Adrenal gland (tissue), 12 donors: ENCODE data around the gene ADGRL1. TPM values are rescaled to one million over a fixed set of nuclear protein-coding genes. Genes with fewer than 3 reads are reported as not detected.
A peak's percentile ranks its signal among the peaks of the same experiment; 100 is the strongest.

Experiments used
- DNase-seq, 7 donors: peaks; one replicate each; pipeline ENCODE4 v3.0.0-alpha.2; 2019 to 2020
- H3K27ac ChIP-seq, 5 donors: fragments of 200-600 bp; sonication (generic) in 4 of 5; 1 replicate in 3 of 5; 2 replicates in 2 of 5; pipeline versions ENCODE4 v1.5.1 to v1.8.0; 2016 to 2020; ENCODE audit warnings: mild to moderate bottlenecking in 1 of 5
- H3K27me3 ChIP-seq: fragments of 200-600 bp; 2 replicates; pipeline ENCODE4 v1.8.0; 2021
- H3K36me3 ChIP-seq, 2 donors: fragments of 200-600 bp; replicated peaks in 1 of 2; 1 replicate in 1 of 2; 2 replicates in 1 of 2; pipeline versions ENCODE4 v1.5.1 to v1.8.0; 2018 to 2022
- H3K4me1 ChIP-seq, 2 donors: fragments of 200-600 bp; replicated peaks in 1 of 2; 1 replicate in 1 of 2; 2 replicates in 1 of 2; pipeline versions ENCODE4 v1.5.1 to v1.8.0; 2018 to 2021
- H3K4me3 ChIP-seq, 4 donors: fragments of 200-600 bp; sonication (generic) in 3 of 4; one replicate each; pipeline ENCODE4 v1.5.1; 2016 to 2018
- H3K9me3 ChIP-seq, 3 donors: fragments of 200-600 bp; sonication (generic) in 1 of 3; replicated peaks in 1 of 3; 1 replicate in 2 of 3; 2 replicates in 1 of 3; pipeline versions ENCODE4 v1.5.1 to v1.8.0; 2016 to 2021
- CTCF ChIP-seq, 6 experiments: fragments of 450-650 bp in 4 of 6; fragments of 200-600 bp in 2 of 6; sonication (generic) in 1 of 6; IDR thresholded peaks; 1 replicate in 5 of 6; 2 replicates in 1 of 6; pipeline versions ENCODE4 v1.5.1 to v1.8.0; 2016 to 2021; ENCODE audit warnings: antibody characterized with exemption in 6 of 6, mild to moderate bottlenecking in 2 of 6, moderate library complexity in 1 of 6
- POLR2A ChIP-seq, 2 donors: fragments of 450-650 bp; IDR thresholded peaks; one replicate each; pipeline ENCODE4 v1.6.1; 2017; ENCODE audit warnings: antibody characterized with exemption in 2 of 2, mild to moderate bottlenecking in 2 of 2, moderate library complexity in 1 of 2
- WGBS, 4 donors: extraction: QIAGEN DNeasy Blood & Tissue Kit in 2 of 4; methylation state at CpG; one replicate each; pipeline versions ENCODE4 v1.1.5 to v1.1.7; 2013 to 2017; 5-methylcytosine and 5-hydroxymethylcytosine counted together
- intact Hi-C, 2 donors: fragments of 100-400 bp; cut with DNase I; formaldehyde crosslinking; loops; one replicate each; pipeline versions ENCODE4 v1.14.1 to v1.15.0; 2022 to 2023
- polyA plus RNA-seq, 3 donors: library from polyadenylated mRNA; stranded (reverse); fragments of 200-250 nt in 2 of 3; fragments of 350-450 nt in 1 of 3; fragmentation: Illumina TruSeq in 1 of 3; extraction: RNeasy Lipid Tissue Mini Kit (QIAGEN cat#74804) in 1 of 3; gene quantifications; one replicate each; pipeline ENCODE4 v1.2.3, GENCODE V29; 2013 to 2014
- total RNA-seq, 9 donors: library from RNA; depleted of rRNA in 4 of 9; stranded (reverse); fragments of >200 nt in 4 of 9; fragments of 120-200 nt in 1 of 9; fragmentation: NEBNext Ultra II Directional in 1 of 9; extraction: Animal tissue kit (Norgen Biotek cat#: 25700) in 1 of 9; gene quantifications; one replicate each; pipeline versions ENCODE4 v1.1.0 to v1.2.4, GENCODE V29; 2013 to 2023
- donor health status: healthy with polysubstance abuse.
- donor health status: Bipolar disorder and iron deficiency.
- donor health status: DM: yes; HTN: yes; CAD: no.
- donor health status: DM: no; HTN: no; CAD: no.
- donor health status: DM: no; HTN: no; CAD: no.
- donor health status: DM: yes; HTN: yes; CAD: no.

ADGRL1 gene
- total and polyA plus RNA-seq, 12 donors, result 2.2 to 25.7 (median 13.0) TPM

GRCh38 chr19:14145381-14145780, 60.6 kb downstream of the ADGRL1 start:
- peaks cover 11 to 17% of the 10 kb centered on the region in 2 donors for H3K4me1 ChIP-seq
- intact Hi-C loops, result no loop called here
- WGBS, 4 donors, result 81 to 88% (median 85%) methylated on average over 6 of the region's 6 CpGs
- H3K9me3 ChIP-seq, result no peaks in the 10 kb centered on the region
- H3K36me3 ChIP-seq, result no peaks in the 10 kb centered on the region
- no peak overlapping the region for H3K4me3 ChIP-seq
- H3K27ac ChIP-seq, result no peak overlapping the region
- no peak for DNase-seq
- TF ChIP-seq POLR2A (IDR thresholded peaks at IDR 0.05) (no peak), CTCF (IDR thresholded peaks at IDR 0.05) (no peak)
- H3K27me3 ChIP-seq, result no peaks in the 10 kb centered on the region

GRCh38 chr19:14142262-14143190, 63.4 kb downstream of the ADGRL1 start:
- no peaks in the 10 kb centered on the region for H3K36me3 ChIP-seq
- no peaks in the 10 kb centered on the region for H3K27me3 ChIP-seq
- intact Hi-C loops, result no loop called here
- no peak overlapping the region for H3K27ac ChIP-seq
- peaks cover 4 to 24% of the 10 kb centered on the region in 2 donors for H3K4me1 ChIP-seq
- DNase-seq, result no peak
- TF ChIP-seq POLR2A (IDR thresholded peaks at IDR 0.05), result no peak
- no peak for TF ChIP-seq CTCF (IDR thresholded peaks at IDR 0.05)
- no peak overlapping the region for H3K4me3 ChIP-seq
- no peaks in the 10 kb centered on the region for H3K9me3 ChIP-seq
- 88 to 91% (median 89%) methylated on average over 11 to 12 of the region's 12 CpGs for WGBS, 4 donors

- WGBS, 4 donors, result 93 to 96% (median 93%) methylated on average over 8 of the region's 8 CpGs
- H3K27ac ChIP-seq, result no peak overlapping the region
- intact Hi-C loops, result no loop called here
- no peak for DNase-seq
- H3K9me3 ChIP-seq, result no peaks in the 10 kb centered on the region
- no peak overlapping the region for H3K4me3 ChIP-seq
- H3K27me3 ChIP-seq, result no peaks in the 10 kb centered on the region
- no peak for TF ChIP-seq POLR2A (IDR thresholded peaks at IDR 0.05)
- TF ChIP-seq CTCF (IDR thresholded peaks at IDR 0.05), result no peak
- H3K4me1 ChIP-seq, result peaks cover 4 to 24% of the 10 kb centered on the region in 2 donors
- no peaks in the 10 kb centered on the region for H3K36me3 ChIP-seq
These were observed 64.9 kb downstream of the ADGRL1 start for GRCh38 chr19:14141041-14141440.

GRCh38 chr19:14139944-14140343, 66.0 kb downstream of the ADGRL1 start:
- H3K27ac ChIP-seq, result peak overlapping the region in 3 of 5 donors; percentile 31 to 67 (median 66)
- 48 to 60% (median 58%) methylated on average over 9 of the region's 9 CpGs for WGBS, 4 donors

More at GRCh38 chr19:14139944-14140343, 66.0 kb downstream of the ADGRL1 start:
- no peaks in the 10 kb centered on the region for H3K9me3 ChIP-seq
- no peaks in the 10 kb centered on the region for H3K27me3 ChIP-seq
- no peaks in the 10 kb centered on the region for H3K36me3 ChIP-seq
- peak in 4 of 7 donors; percentile 44 to 74 (median 60) for DNase-seq
- peaks cover 4 to 24% of the 10 kb centered on the region in 2 donors for H3K4me1 ChIP-seq
- intact Hi-C loops, result loop anchor here in 1 of 2 donors (10.0 kb wide), 1 partner anchor 55 kb away; the partner anchor contains the start of gene C19orf67
- H3K4me3 ChIP-seq, result no peak overlapping the region
- TF ChIP-seq POLR2A (IDR thresholded peaks at IDR 0.05), result no peak
